Chondrocyte (in vitro differentiated cells): ENCODE data around the gene GNAI3. TPM values are rescaled to one million over a fixed set of nuclear protein-coding genes. Genes with fewer than 3 reads are reported as not detected.

Source experiments
- DNase-seq: peaks from one replicate; pipeline ENCODE4 v3.0.0; 2021; ENCODE audit warnings: mixed read lengths, low spot score
- H3K27ac Mint-ChIP-seq: one replicate; pipeline ENCODE4 v1.8.0; 2021; ENCODE audit warnings: mild to moderate bottlenecking, moderate library complexity, mixed read lengths; ENCODE audit not compliant: unreplicated experiment
- H3K27me3 Mint-ChIP-seq: 2 replicates; pipeline ENCODE4 v1.8.0; 2021; ENCODE audit warnings: low read depth, mixed read lengths
- H3K36me3 Mint-ChIP-seq: 2 replicates; pipeline ENCODE4 v1.8.0; 2021; ENCODE audit warnings: low read depth, mixed read lengths
- H3K4me1 Mint-ChIP-seq: 2 replicates; pipeline ENCODE4 v1.8.0; 2021; ENCODE audit warnings: low read depth, mild to moderate bottlenecking, mixed read lengths
- H3K4me3 Mint-ChIP-seq: one replicate; pipeline ENCODE4 v1.8.0; 2021; ENCODE audit warnings: mild to moderate bottlenecking, moderate library complexity, mixed read lengths; ENCODE audit not compliant: unreplicated experiment
- H3K9me3 Mint-ChIP-seq: 2 replicates; pipeline ENCODE4 v1.8.0; 2021; ENCODE audit warnings: low read depth, mixed read lengths
- total RNA-seq: library from RNA; stranded (reverse); gene quantifications from 3 replicates; pipeline ENCODE4 v1.2.1, GENCODE V29; 2021
- TF ChIP-seq, protein P1 (sequence below): fragments of 200-600 bp; sonication (generic); IDR thresholded peaks from 2 replicates; pipeline ENCODE4 v1.5.0; 2021; ENCODE audit warnings: antibody characterized with exemption, mild to moderate bottlenecking, moderate library complexity

GNAI3 gene
- total RNA-seq, 1 donor from 2014 or later: 10.7 TPM

DNA sequence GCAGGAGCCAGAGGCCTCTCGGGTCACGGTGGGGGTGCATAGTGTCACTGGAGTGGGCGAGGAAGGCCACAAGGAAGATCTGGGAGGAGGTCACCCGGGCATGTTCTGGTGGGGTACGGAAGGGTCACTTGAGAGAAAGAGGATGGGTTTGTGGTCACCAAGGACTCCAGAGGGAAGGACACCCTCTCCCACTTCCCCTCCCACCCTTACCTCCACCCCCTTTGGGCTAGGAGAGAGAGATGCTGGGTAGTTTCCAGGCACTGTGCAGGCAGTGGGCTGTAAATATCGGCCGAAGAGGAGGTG lies 39.6 kb upstream of the GNAI3 start:
- Mint-ChIP-seq H3K4me1 (peaks cover 20% of the 10 kb centered on the region), H3K36me3 (no peaks in the 10 kb centered on the region), H3K27ac (no peak overlapping the region), H3K4me3 (peak overlapping the region; percentile 76), H3K9me3 (no peaks in the 10 kb centered on the region), H3K27me3 (peaks cover 5% of the 10 kb centered on the region)
- DNase-seq: no peak
- TF ChIP-seq, protein P1, sequence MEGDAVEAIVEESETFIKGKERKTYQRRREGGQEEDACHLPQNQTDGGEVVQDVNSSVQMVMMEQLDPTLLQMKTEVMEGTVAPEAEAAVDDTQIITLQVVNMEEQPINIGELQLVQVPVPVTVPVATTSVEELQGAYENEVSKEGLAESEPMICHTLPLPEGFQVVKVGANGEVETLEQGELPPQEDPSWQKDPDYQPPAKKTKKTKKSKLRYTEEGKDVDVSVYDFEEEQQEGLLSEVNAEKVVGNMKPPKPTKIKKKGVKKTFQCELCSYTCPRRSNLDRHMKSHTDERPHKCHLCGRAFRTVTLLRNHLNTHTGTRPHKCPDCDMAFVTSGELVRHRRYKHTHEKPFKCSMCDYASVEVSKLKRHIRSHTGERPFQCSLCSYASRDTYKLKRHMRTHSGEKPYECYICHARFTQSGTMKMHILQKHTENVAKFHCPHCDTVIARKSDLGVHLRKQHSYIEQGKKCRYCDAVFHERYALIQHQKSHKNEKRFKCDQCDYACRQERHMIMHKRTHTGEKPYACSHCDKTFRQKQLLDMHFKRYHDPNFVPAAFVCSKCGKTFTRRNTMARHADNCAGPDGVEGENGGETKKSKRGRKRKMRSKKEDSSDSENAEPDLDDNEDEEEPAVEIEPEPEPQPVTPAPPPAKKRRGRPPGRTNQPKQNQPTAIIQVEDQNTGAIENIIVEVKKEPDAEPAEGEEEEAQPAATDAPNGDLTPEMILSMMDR: no peak

DNA sequence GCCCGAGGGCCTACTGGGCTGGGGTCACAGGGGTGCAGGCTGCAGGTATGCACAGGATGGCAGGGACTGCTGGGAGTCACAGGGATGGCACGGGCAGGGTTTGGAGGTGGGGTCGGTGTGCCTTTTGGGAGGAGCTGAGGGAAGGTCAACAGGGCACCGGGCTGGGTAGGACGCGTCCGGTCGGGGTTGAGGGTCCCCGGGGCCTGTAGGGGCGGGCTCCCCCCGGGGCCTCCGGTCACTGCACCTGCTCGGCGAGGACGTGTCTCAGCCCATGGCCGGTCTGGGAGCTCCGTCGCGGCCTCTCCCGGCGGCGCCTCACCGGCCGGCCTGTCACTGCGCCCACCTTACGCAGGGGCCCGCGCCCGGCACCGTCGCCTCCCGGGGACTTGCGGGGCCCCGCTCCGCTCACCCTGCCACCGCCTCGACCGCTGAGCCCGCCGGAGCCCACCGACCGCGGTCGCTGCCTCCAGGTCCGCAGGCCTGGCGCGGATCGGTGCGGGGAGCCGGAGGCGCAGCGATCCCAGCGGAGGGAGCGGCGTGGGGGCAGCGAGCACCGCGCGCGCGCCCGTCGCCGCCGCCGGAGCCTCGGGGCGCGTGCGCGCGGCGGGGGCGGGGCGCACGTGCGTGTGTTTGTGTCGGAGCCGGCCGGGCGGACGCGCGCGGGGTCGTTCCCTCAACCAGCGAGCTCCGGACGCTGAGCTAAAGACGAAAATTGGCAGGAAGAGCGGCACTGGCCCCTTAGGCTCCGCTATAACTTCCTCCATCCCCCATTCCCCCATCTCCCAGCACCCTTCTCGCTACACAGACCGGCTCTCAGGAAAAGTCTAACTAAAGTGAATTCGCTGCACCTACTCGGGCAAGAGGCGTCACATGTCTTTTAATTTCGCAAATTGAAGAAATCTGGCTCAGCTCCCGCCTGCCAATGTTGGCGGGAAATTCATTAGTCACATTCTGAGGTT lies 39.0 kb upstream of the GNAI3 start, which contains the start of gene AMIGO1:
Gene AMIGO1 (minus strand): TSS at position 552 of the 959 bp plus-strand sequence. CDS start 815 bp downstream, outside the sequence.
- Mint-ChIP-seq H3K36me3 (no peaks in the 10 kb centered on the region), H3K4me3 (peak within 1 kb of the TSS; percentile 78), H3K27me3 (peaks cover 5% of the 10 kb centered on the region), H3K4me1 (peaks cover 20% of the 10 kb centered on the region), H3K27ac (no peak within 1 kb of the TSS), H3K9me3 (no peaks in the 10 kb centered on the region)
- no peak for DNase-seq
- TF ChIP-seq, protein P1: no peak

DNA sequence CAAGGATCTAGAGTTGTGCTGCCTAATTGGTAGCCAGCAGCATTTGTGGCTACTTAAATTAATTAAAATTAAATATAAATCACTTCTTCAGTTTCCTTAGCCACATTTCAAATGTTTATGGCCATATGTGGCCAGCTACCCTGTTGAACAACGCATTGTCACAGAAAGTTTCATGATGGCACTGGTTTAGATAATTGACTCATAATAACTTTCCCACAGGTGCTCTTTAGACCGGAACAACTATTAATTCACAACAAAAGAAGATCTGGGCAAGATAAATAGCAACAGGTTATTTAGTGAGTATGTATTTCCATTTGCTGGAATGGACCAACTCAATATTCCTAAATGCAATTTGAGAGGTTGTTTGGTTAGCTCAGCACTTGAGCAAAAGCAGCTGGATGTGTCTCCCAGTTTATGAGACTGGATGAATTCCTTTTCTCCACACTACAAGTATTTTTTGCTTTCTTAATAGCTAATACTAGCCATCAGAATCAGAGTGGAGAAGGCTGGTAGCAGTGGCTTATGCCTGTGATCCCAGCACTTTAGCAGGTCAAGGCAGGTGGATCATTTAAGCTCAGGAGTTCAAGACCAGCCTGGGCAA lies 35.2 kb upstream of the GNAI3 start:
- Mint-ChIP-seq H3K4me3 (no peak overlapping the region), H3K4me1 (peaks cover 27% of the 10 kb centered on the region), H3K27me3 (peaks cover 5% of the 10 kb centered on the region), H3K36me3 (no peaks in the 10 kb centered on the region), H3K27ac (no peak overlapping the region), H3K9me3 (no peaks in the 10 kb centered on the region)
- no peak for DNase-seq
- TF ChIP-seq, protein P1: no peak

DNA sequence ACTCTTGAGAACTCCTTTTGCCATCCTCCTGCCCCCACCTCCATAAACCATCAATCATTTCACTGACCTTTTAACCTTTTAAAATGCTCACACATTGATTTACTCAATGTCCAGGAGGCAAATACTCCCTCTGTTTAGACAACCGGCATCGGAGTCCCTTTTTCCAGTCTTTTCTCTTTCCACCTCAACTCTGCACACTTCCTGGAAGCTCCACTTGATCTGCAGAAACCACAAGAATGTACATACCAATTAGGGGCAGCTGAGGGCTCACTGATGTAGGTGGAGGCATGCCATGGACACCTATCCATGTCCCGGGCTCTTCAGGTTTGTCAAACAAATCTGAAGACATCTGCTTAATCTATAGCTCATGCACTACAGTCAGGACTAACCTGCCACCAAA lies 33.6 kb upstream of the GNAI3 start:
- Mint-ChIP-seq H3K4me1 (peaks cover 15% of the 10 kb centered on the region), H3K27me3 (peaks cover 5% of the 10 kb centered on the region), H3K9me3 (no peaks in the 10 kb centered on the region), H3K27ac (no peak overlapping the region), H3K36me3 (no peaks in the 10 kb centered on the region), H3K4me3 (no peak overlapping the region)
- TF ChIP-seq, protein P1: no peak
- DNase-seq: no peak

DNA sequence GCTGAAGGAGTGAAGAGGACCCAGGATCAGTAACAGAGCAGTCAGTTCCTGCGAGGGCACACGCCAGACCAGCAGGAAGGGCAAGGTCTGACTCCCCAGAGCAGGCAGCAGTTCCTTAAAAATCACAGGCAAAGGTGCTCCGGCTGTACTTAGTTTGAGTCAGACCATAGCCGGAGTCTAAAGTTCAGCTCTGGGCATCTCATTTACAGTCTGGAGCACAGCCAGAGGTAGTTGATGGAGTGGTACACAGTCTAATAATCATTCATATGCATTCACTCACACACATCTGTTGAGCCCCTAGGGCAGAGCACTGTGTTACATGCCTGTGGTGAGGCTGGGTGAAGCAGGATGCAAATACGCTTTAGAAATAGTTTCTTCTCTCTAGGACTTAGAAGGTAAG lies 31.5 kb upstream of the GNAI3 start:
- Mint-ChIP-seq H3K27me3 (no peaks in the 10 kb centered on the region), H3K27ac (no peak overlapping the region), H3K9me3 (no peaks in the 10 kb centered on the region), H3K4me3 (no peak overlapping the region), H3K36me3 (no peaks in the 10 kb centered on the region), H3K4me1 (peaks cover 8% of the 10 kb centered on the region)
- no peak for DNase-seq
- TF ChIP-seq, protein P1: no peak
